Prostate gland (tissue), 2 donors: Measurements from ENCODE around the gene TIMM23.

Source experiments
- CTCF ChIP-seq, 4 experiments: fragments of 200-600 bp in 2 of 4; fragments of 450-650 bp in 2 of 4; sonication (generic) in 2 of 4; IDR thresholded peaks; 1 replicate in 3 of 4; 2 replicates in 1 of 4; pipeline ENCODE4 v1.5.1; 2016 to 2019; ENCODE audit warnings: antibody characterized with exemption in 4 of 4, mild to moderate bottlenecking in 2 of 4, moderate library complexity in 2 of 4
- POLR2AphosphoS5 ChIP-seq: sonication (generic); formaldehyde crosslinking; IDR thresholded peaks from one replicate; pipeline ENCODE4 v1.6.1; 2017; ENCODE audit warnings: antibody characterized with exemption

DNA sequence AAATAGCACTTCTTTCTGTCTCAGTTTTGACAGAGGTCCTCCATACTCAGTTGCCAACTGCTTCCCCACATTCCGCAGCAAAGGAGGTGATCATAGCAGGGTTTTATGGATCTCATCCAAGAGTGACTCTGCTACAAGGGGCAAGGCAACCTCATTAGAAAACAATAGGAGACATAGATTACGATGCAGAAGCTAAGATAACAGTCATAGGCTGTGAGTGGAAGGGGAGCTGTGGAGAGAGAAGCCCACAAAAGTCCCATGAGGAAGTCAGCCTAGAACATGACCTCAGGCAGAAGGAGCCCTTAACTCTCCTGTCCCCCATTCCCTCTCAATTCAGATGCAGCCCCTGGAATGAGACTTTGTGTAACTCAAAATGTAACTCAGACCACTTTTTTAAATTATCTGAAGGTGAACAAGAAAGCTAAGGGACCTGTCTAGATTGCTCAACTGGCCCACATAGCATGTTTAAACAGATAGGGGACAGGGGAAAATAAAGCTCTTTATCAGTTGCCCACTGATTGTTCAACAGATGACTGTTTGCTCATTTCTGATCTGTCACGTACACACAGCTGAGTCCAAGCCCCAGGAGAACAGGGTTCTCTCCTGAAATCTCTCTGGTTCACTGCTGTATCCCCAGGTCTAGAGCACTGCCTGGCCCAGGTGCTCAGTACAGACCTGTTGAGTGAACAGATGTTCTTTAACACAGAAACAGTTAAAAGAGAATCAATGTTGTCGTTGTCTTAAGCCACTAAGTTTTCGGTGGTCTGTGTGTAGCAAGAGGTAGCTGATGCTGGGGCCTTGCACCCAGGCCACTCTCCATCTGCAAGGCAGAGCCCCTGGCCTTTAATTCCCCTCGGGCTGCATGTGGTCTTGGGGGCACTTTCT lies 59.6 kb downstream of the TIMM23 start:
- TF ChIP-seq CTCF (IDR thresholded peaks at IDR 0.05) (no peak), POLR2AphosphoS5 (no peak)
